Choroid plexus epithelial cell (primary cell): ENCODE measurements around the gene OLFML3.

Source experiments
- DNase-seq: peaks from one replicate; pipeline ENCODE4 v3.0.0-alpha.2; 2010; ENCODE audit warnings: low read depth
- H3K4me3 ChIP-seq: 2 replicates; pipeline ENCODE4 v1.5.1; 2011; ENCODE audit warnings: low read depth, mild to moderate bottlenecking, control low read depth, low read length, moderate library complexity
- CTCF ChIP-seq: conservative IDR thresholded peaks from 2 replicates; pipeline ENCODE4 v1.5.1; 2011; ENCODE audit warnings: low read depth, mild to moderate bottlenecking, control low read depth, inconsistent platforms, low read length, moderate library complexity

Gene OLFML3

GRCh38 chr1:113983391-113983790, 4.1 kb downstream of the OLFML3 start:
- no peak overlapping the region for H3K4me3 ChIP-seq
- DNase-seq: no peak
- no peak for TF ChIP-seq CTCF

- DNase-seq: no peak
- no peak overlapping the region for H3K4me3 ChIP-seq
- no peak for TF ChIP-seq CTCF
Measured at GRCh38 chr1:113983826-113984225, 4.6 kb downstream of the OLFML3 start.

- H3K4me3 ChIP-seq: no peak overlapping the region
- no peak for TF ChIP-seq CTCF
- DNase-seq: no peak
Measured at GRCh38 chr1:113984710-113985109, 5.4 kb downstream of the OLFML3 start.

GRCh38 chr1:113986802-113987201, 7.5 kb downstream of the OLFML3 start:
- DNase-seq: no peak
- no peak for TF ChIP-seq CTCF

GRCh38 chr1:113987259-113987658, 8.0 kb downstream of the OLFML3 start:
- no peak for TF ChIP-seq CTCF
- H3K4me3 ChIP-seq: no peak overlapping the region
- no peak for DNase-seq

More at GRCh38 chr1:113986802-113987201, 7.5 kb downstream of the OLFML3 start:
- no peak overlapping the region for H3K4me3 ChIP-seq

GRCh38 chr1:113990530-113990929, 11.3 kb downstream of the OLFML3 start:
- DNase-seq: no peak
- TF ChIP-seq CTCF: no peak
- no peak overlapping the region for H3K4me3 ChIP-seq

- DNase-seq: no peak
- no peak for TF ChIP-seq CTCF
- H3K4me3 ChIP-seq: no peak overlapping the region
Measured at GRCh38 chr1:113990961-113991360, 11.7 kb downstream of the OLFML3 start.
